GM21390 (cell line): ENCODE measurements around the gene FBXL16.
"Not testable (repeated sequence)": the region's sequence is repeated elsewhere in the genome, so short reads cannot be mapped to it uniquely, and the experiment has no call there.

Experiments used
- ATAC-seq: cut with Tn5 transposase; IDR thresholded peaks from one replicate; pipeline ENCODE4 v1.9.1; 2021; ENCODE audit not compliant: unreplicated experiment

FBXL16 gene

DNA sequence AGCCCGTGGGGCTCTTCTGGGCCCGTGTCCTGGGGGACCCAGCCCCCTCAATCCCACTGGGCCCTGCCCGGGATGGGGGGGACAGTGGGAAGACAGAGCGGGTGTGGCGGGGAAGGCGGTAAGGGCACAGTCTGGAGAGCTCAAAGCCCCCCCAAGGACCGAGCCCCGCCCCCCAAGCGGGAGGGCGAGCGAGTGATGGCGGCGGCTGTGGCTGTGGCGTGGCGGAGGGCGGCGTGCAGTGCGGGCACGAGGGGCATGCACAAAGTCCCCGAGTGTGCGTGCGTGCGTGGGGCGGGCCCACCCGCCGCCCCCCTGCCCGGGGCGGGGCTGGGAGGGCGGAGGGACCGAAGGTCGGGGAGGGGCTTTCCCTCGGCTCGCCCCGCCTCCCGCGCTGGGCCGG lies 11.8 kb downstream of the FBXL16 start:
- no peak for ATAC-seq

DNA sequence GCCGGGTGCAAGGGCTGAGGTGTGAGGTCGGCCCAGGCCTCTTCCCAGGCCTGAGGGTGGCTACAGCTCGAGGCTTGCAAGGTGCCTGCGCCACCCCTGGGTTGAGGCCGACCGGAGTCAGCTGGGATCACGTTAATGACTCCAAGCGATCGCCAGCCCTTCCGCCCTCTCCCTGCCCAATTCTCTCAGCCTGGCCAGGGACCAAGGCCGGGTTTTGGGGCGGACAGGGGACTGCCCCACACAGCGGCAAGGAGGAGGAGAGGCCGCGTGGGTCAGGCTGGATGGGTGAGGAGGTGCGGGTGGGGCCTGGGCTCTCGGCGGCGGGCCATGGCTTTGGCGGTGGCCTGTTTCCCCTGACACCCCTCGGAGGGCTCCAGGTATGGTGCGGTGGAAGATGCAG lies 12.2 kb downstream of the FBXL16 start:
- ATAC-seq: no peak

DNA sequence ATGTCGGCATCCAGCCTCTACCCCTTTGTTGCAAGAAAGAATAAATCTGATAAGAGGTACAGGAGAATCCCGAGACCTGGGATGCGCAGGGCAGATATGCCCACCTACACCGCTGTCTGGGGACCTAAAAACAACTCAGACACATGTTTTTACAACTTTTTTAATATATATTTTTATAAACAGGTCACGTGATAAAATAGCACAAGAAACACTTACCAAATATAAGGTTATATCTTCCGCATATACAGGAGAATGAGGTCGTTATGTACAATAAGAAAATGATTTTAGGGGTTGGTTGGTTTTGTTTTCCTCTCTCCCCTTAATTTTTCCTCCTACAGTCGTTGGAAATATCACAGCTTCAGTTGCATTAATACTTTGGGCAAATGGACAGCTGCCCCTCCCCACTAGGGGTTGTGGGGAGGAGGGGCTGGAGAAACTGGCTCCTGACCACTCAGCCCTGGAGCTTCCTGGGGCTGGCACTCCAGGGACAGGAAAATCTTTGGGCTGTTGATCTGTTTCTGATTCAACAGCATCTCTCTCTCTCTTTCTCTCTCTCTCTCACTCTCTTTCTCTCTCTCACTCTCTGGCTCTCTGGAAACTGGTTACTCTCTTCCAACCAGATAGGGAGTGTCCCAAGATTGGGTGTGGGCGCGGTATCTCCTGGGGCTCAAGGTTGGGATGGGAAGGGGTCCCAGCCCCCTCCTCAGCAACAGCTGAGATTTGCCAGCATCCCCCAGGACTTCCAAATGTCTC lies 13.1 kb downstream of the FBXL16 start:
- ATAC-seq: no peak

DNA sequence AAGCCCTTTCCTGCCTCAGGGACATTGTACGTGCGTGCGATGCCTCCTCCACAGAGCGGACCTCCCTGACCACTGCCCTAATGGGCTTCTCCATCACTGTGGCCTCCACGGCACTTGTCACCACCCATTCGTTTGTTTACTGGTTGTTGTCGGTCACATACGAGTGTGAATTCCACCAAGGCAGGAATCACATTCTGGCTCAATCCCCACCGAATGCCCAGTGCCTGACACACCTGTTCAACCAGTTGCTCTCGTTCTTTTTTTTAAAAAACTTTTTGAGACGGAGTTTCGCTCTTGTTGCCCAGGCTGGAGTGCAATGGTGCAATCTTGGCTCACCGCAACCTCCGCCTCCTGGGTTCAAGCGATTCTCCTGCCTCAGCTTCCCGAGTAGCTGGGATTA lies 14.4 kb downstream of the FBXL16 start:
- ATAC-seq: not testable (repeated sequence)

GRCh38 chr16:689175-689897 lies 16.3 kb downstream of the FBXL16 start:
- no peak for ATAC-seq

- ATAC-seq: no peak
Measured at GRCh38 chr16:687499-687898, 18.1 kb downstream of the FBXL16 start.

DNA sequence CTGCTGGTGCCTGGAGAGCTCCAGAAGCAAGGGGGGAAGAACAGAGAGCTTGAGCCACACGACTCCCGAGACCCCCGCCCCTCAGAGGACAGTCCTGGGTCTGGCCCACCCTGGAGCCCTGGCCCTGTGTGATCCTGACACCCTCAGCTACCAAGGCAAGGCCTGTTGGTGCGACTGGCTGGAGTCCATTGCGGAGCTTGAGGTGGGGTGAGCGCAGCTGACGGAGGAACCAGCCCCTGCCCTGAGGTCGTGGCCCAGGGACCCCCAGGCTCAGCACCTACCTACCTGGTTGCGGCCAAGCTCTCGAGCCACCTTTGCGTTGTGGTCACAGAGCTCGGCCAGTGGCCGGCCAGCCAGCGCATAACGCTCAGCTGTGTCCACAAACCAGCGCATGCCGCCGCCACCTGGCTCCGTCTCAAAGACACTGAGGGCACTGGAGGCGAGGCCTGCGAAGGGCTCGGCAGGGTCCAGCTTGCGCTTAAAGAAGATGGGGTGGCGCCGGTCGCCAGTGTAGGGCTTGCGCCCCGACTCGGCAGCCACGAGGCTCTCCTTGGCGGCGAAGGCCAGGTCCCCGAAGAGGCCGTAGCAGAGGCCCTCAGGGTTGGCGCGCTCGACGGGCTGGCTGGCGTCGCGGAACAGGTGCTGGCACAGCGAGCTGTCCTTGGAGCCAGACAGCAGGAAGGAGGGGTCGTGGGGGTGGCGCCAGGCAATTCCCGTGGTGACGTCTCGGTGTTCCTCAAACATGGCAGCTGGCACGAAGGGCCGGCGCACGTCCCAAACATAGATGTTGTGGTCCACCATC lies 18.9 kb downstream of the FBXL16 start:
- no peak for ATAC-seq

DNA sequence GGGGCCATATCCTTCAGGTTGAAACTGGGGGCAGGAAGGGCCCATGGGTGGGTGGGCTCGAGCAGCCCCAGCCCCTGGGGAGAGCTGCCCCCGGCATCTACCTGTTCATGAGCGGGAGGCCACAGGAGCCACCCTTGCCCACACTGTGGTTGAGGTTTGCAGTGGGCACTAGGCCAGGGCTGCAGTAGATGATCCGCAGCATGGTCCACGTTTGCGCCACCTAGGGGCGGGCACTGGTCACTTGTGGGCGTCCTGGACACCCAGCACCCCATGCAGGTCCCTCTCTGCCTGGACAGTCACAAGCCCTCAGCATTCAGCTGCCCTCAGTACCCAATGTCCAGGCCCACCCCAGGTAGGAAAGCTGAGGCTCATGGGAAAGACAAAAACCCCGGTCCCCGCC lies 19.6 kb downstream of the FBXL16 start:
- no peak for ATAC-seq

GRCh38 chr16:684961-685696 lies 20.5 kb downstream of the FBXL16 start:
- ATAC-seq: no peak

- ATAC-seq: peak; percentile 72
Measured at GRCh38 chr16:684071-684794, 21.4 kb downstream of the FBXL16 start, which contains the start of gene JMJD8. Gene JMJD8, minus strand, starts transcription at chr16:684334. Its CDS starts 15 bp downstream, at chr16:684319.

DNA sequence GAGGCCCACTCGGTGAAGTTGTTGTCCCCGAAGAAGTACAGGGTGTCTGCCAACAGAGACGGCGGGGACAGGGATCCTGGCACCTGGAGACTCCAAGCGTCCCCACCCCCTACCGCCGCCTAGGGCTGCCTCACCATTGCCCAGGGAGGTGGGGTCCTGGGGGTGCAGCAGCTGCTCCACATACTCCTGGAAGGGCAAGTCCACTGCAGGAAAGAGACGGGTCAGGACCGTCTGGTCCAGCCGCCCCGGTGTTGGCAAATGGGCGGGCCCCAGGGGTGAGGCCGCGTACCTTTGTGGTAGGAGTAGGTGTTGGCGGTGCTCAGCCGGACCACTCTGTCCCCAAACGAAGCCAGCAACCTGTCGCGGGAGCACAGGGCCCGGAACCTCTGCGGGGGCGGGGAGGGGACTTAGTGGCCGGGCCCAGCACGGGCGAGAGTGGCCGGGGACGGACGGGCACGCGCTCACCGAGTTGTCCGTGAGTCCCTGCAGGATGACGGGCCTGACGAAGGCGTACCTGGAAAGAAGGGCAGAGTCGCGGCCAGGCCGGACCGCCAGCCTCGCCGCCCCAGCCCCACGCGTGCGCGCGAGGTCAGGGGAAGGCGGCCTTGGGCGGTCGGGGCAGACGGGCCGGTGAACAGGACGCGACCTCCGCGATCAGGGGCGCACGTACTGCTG lies 22.1 kb downstream of the FBXL16 start:
- ATAC-seq: no peak

DNA sequence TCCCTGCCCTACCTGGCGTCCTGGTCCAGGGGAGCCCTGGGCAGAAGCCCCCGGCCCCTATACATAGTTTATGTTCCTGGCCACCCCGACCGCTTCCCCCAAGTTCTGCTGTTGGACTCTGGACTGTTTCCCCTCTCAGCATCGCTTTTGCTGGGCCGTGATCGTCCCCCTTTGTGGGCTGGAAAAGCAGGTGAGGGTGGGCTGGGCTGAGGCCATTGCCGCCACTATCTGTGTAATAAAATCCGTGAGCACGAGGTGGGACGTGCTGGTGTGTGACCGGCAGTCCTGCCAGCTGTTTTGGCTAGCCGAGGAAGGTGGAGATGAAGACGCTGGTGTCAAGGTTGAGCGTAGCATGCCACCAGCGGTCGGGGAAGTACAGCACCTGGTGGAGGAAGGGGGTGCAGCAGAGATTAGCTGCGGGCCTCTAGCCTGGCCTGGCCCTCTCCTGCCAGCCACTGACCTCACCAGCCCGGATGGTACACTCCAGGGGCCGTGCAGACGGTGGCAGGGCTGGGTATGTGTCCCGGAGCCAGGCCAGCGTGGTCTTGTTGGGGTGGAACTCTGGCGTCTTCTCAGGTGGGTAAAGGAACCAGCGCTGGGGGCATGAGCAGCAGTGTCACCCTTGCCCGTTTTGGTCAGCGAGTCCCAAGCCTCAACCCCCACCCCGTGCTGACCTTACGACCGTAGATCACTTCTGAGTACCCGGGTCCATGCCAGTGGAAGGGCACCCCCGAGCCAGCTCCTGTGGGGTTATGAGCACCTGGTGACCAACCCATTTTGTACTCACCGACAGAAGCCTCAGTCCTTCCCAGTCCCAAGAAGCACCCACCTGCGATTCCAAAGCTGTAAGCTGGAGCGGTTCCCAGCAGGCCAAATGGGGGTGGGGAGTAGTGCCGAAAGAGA lies 22.9 kb downstream of the FBXL16 start:
- ATAC-seq: no peak

- no peak for ATAC-seq
Measured at GRCh38 chr16:681746-682427, 23.7 kb downstream of the FBXL16 start.

DNA sequence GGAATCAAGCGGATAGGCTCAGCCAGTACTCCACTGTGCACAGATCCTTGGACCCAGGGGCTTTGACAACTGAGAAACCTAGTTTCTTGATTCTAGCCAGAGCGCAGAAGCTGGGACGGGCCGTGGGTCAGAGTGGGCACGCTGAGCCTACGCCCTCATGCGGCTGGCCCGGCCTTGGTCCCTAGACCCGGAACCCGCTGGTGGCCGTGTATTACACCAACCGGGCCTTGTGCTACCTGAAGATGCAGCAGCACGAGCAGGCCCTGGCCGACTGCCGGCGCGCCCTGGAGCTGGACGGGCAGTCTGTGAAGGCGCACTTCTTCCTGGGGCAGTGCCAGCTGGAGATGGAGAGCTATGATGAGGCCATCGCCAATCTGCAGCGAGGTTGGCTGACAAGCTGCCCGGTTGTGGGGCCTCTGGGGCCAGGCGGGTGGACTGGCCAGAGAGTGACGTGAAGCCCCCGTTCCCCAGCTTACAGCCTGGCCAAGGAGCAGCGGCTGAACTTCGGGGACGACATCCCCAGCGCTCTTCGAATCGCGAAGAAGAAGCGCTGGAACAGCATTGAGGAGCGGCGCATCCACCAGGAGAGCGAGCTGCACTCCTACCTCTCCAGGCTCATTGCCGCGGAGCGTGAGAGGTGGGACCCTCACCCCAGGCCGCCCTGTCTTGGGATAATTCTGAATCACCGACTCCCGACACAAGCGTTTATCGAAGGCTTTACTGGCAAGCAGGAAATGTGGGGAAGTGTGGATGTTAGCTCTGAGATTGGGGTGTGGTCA lies 24.4 kb downstream of the FBXL16 start:
- ATAC-seq: no peak

DNA sequence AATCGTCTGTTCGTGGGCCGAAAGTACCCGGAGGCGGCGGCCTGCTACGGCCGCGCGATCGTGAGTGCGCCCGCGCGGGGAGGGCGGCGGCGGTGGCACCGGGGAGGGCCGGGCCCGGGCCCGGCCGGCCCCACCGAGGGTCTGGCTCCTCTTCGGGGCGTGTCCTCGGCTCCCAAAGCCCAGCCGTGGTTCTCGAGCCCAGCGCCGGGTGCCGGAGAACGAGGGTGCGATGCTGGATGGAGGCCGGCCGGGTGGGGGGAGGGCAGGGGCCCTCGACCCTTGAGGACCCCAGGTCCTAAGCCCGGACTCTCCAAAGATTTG lies 25.0 kb downstream of the FBXL16 start:
- ATAC-seq: no peak

DNA sequence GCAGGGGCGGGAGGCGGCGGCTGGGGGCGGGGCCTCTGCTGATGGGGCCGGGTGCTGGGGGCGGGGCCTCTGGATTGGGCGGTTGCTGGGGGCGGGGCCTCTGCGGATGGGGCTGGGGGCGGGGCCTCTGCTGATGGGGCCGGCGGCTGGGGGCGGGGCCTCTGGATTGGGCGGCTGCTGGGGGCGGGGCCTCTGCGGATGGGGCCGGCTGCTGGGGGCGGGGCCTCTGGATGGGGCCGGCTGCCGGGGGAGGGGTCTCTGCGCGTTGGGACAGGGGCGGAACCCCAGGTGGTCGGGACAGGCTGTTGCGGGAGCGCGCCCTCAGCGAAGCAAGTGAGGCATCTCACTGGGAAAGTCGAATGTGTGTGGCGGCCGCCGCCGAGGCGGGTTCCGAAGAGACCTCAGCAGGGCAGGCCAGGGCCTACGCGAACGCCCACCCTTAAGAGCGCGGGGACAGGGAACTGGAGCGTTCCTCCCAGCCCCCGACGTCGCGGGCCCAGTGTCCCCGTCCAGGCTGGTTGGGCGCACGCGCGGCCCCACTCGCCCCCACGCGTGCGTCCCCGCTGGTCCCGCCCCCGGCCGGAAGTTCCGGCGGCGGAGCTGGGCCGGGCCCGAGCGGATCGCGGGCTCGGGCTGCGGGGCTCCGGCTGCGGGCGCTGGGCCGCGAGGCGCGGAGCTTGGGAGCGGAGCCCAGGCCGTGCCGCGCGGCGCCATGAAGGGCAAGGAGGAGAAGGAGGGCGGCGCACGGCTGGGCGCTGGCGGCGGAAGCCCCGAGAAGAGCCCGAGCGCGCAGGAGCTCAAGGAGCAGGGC lies 25.6 kb downstream of the FBXL16 start, which contains the start of gene STUB1:
Gene STUB1 (plus strand): TSS at position 597 of the 811 bp plus-strand sequence. CDS start 116 bp downstream, at position 713.
- ATAC-seq: peak; percentile 37
